Neural progenitor cell (in vitro differentiated cells): ENCODE data around the gene CYGB.

Source experiments
- EZH2 ChIP-seq: fragments of 200-600 bp; sonication (generic); IDR thresholded peaks from 2 replicates; pipeline ENCODE4 v1.6.1; 2017; ENCODE audit warnings: antibody characterized with exemption, mild to moderate bottlenecking, moderate library complexity
- TF ChIP-seq, protein P1 (sequence below): fragments of 200-600 bp; sonication (generic); IDR thresholded peaks from 2 replicates; pipeline ENCODE4 v1.5.1; 2017; ENCODE audit warnings: antibody characterized with exemption, mild to moderate bottlenecking

DNA sequence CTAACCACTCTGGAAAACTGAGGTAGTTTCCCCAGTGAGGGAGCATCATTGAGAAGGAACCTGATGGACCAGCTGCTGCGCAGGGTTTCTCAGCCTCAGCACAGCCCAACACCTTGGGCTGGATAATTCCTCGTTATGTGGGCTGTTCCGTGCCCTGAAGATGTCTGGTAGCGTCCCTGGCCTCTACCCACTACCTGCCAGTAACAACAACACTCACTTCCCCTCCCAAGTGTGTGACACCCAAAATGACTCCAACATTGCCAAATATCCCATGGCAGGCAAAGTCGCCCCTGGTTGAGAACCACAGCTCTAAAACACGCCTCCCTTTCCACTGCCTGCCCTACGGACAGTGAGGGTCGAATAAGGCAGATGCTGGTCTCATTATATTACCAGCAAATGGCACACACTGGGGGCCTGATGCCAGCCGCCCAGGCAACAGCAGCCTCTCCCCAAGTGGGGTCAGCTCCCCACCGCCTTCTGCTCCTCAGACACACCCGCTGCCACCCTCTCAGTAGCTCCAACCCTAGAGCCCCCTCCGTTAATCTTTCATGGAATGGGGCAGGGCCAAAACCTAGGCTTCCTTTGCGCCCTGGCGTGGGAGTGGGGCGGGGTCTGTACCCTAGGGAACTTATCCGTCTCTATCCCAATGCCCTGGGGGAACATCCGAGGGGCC is 37.3 kb downstream of the CYGB start:
- TF ChIP-seq, protein P1, sequence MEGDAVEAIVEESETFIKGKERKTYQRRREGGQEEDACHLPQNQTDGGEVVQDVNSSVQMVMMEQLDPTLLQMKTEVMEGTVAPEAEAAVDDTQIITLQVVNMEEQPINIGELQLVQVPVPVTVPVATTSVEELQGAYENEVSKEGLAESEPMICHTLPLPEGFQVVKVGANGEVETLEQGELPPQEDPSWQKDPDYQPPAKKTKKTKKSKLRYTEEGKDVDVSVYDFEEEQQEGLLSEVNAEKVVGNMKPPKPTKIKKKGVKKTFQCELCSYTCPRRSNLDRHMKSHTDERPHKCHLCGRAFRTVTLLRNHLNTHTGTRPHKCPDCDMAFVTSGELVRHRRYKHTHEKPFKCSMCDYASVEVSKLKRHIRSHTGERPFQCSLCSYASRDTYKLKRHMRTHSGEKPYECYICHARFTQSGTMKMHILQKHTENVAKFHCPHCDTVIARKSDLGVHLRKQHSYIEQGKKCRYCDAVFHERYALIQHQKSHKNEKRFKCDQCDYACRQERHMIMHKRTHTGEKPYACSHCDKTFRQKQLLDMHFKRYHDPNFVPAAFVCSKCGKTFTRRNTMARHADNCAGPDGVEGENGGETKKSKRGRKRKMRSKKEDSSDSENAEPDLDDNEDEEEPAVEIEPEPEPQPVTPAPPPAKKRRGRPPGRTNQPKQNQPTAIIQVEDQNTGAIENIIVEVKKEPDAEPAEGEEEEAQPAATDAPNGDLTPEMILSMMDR: no peak
- no peak for TF ChIP-seq EZH2
